CD4-positive, alpha-beta memory T cell (primary cell): ENCODE results near the gene KRT16. TPM values are rescaled to one million over a fixed set of nuclear protein-coding genes. Genes with fewer than 3 reads are reported as not detected.
"Not testable (repeated sequence)": the region's sequence is repeated elsewhere in the genome, so short reads cannot be mapped to it uniquely, and the experiment has no call there.

Experiments
- CTCF ChIA-PET: fragments of 350-600 bp; sonication (Branson Sonifier 250); formaldehyde crosslinking; loops from one replicate; lab custom pipeline; 2021; ENCODE audit warnings: inconsistent platforms; ENCODE audit not compliant: partially characterized antibody; lab: Charles Lee
- POLR2A ChIA-PET: fragments of 350-600 bp; sonication (Branson Sonifier 250); formaldehyde crosslinking; loops from one replicate; lab custom pipeline; 2021; ENCODE audit not compliant: partially characterized antibody; lab: Charles Lee
- DNase-seq, 5 donors: peaks; one replicate each; pipeline versions ENCODE4 v3.0.0 to v3.0.0-alpha.2; 2020 to 2022; ENCODE audit warnings: mixed read lengths in 1 of 5
- H3K27ac ChIP-seq: one replicate; pipeline ENCODE4 v1.7.0; 2013; ENCODE audit warnings: low read depth, low read length
- H3K27me3 ChIP-seq: 2 replicates; pipeline ENCODE4 v1.7.0; 2013; ENCODE audit warnings: mild to moderate bottlenecking, low read length, moderate library complexity; ENCODE audit not compliant: insufficient read depth
- H3K36me3 ChIP-seq: 2 replicates; pipeline ENCODE4 v1.7.0; 2013; ENCODE audit warnings: mild to moderate bottlenecking, low read length, moderate library complexity; ENCODE audit not compliant: insufficient read depth
- H3K4me1 ChIP-seq: 2 replicates; pipeline ENCODE4 v1.7.0; 2013; ENCODE audit warnings: mild to moderate bottlenecking, low read length, moderate library complexity; ENCODE audit not compliant: insufficient read depth
- H3K4me3 ChIP-seq, 2 donors: one replicate each; pipeline ENCODE4 v1.7.0; 2013; ENCODE audit warnings: low read length in 2 of 2, mild to moderate bottlenecking in 1 of 2
- H3K9me3 ChIP-seq, 2 donors: one replicate each; pipeline ENCODE4 v1.7.0; 2013; ENCODE audit warnings: low read length in 2 of 2, control low read depth in 1 of 2; ENCODE audit not compliant: control insufficient read depth in 1 of 2
- H3K27ac Mint-ChIP-seq, 7 donors: one replicate each; pipeline ENCODE4 v1.8.0; 2020 to 2021; ENCODE audit warnings: mixed read lengths in 7 of 7, mild to moderate bottlenecking in 6 of 7, inconsistent platforms in 3 of 7, moderate library complexity in 3 of 7
- H3K27me3 Mint-ChIP-seq, 2 donors: one replicate each; pipeline ENCODE4 v1.8.0; 2020 to 2021; ENCODE audit warnings: mixed read lengths in 2 of 2
- H3K36me3 Mint-ChIP-seq, 2 donors: one replicate each; pipeline ENCODE4 v1.8.0; 2020 to 2021; ENCODE audit warnings: mixed read lengths in 2 of 2, inconsistent platforms in 1 of 2, mild to moderate bottlenecking in 1 of 2
- H3K4me1 Mint-ChIP-seq, 4 donors: one replicate each; pipeline ENCODE4 v1.8.0; 2020 to 2021; ENCODE audit warnings: mixed read lengths in 4 of 4, mild to moderate bottlenecking in 1 of 4
- H3K4me3 Mint-ChIP-seq, 8 donors: one replicate each; pipeline ENCODE4 v1.8.0; 2020 to 2021; ENCODE audit warnings: mixed read lengths in 8 of 8, mild to moderate bottlenecking in 7 of 8, moderate library complexity in 6 of 8, inconsistent platforms in 3 of 8
- H3K9me3 Mint-ChIP-seq, 8 donors: one replicate each; pipeline ENCODE4 v1.8.0; 2020 to 2021; ENCODE audit warnings: mixed read lengths in 8 of 8, mild to moderate bottlenecking in 5 of 8, inconsistent platforms in 3 of 8, moderate library complexity in 1 of 8
- intact Hi-C: fragments of 100-400 bp; cut with micrococcal nuclease; formaldehyde crosslinking; loops from one replicate; pipeline ENCODE4 v1.15.1; 2023
- polyA plus RNA-seq, 2 donors: library from polyadenylated mRNA; unstranded; fragments of 300-500 nt; fragmentation: Illumina TruSeq; gene quantifications; one replicate each; pipeline ENCODE4 v1.2.3, GENCODE V29; 2021
- total RNA-seq, 2 experiments: library from RNA; stranded (reverse); gene quantifications; one replicate each; pipeline ENCODE4 v1.2.3, GENCODE V29; 2021

The KRT16 gene
- total and polyA plus RNA-seq, 4 experiments from 2014 or later: not detected

- no peak overlapping the region for H3K27ac Mint-ChIP-seq
- Histone ChIP-seq H3K36me3 (no peaks in the 10 kb centered on the region), H3K27ac (no peak overlapping the region), H3K4me3 (no peak overlapping the region), H3K27me3 (no peaks in the 10 kb centered on the region), H3K4me1 (no peaks in the 10 kb centered on the region), H3K9me3 (no peaks in the 10 kb centered on the region)
- DNase-seq: no peak
- POLR2A ChIA-PET: no interaction called here
- H3K4me1 Mint-ChIP-seq: no peaks in the 10 kb centered on the region
- intact Hi-C loops: no loop called here
- no peak overlapping the region for H3K4me3 Mint-ChIP-seq
- H3K27me3 Mint-ChIP-seq: peaks cover 1 to 11% of the 10 kb centered on the region in 2 donors
- H3K9me3 Mint-ChIP-seq: no peaks in the 10 kb centered on the region
- H3K36me3 Mint-ChIP-seq: no peaks in the 10 kb centered on the region
- CTCF ChIA-PET: interaction anchor here (1.0 kb wide), 1 partner anchor 27 kb away, joined by 4 read pairs; no protein-coding TSS in a partner anchor
Measured at GRCh38 chr17:41621916-41622315, 9.3 kb upstream of the KRT16 start.

DNA sequence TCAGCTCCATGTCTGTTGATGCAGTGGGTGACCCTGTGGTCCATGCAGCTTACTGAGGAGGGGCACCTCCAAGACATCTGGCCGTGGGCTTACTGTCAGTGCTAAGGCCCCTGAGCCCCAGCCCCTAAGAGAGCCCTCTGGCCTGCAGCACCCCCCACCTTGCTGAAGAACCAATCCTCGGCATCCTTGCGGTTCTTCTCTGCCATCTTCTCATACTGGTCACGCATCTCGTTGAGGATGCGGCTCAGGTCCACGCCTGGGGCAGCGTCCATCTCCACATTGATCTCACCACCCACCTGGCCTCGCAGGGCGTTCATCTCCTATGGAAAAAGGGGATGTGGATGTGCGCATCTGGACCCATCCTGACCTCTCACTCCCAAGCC lies 8.9 kb upstream of the KRT16 start:
- H3K36me3 Mint-ChIP-seq, H3K9me3 ChIP-seq, H3K27me3 ChIP-seq, intact Hi-C loops, DNase-seq, H3K4me1 Mint-ChIP-seq, H3K27ac Mint-ChIP-seq, H3K4me3 Mint-ChIP-seq, H3K36me3 ChIP-seq, CTCF ChIA-PET, H3K4me1 ChIP-seq, POLR2A ChIA-PET, H3K4me3 ChIP-seq, H3K9me3 Mint-ChIP-seq, H3K27ac ChIP-seq: not testable (repeated sequence)
- H3K27me3 Mint-ChIP-seq: peaks cover 1 to 11% of the 10 kb centered on the region in 2 donors

DNA sequence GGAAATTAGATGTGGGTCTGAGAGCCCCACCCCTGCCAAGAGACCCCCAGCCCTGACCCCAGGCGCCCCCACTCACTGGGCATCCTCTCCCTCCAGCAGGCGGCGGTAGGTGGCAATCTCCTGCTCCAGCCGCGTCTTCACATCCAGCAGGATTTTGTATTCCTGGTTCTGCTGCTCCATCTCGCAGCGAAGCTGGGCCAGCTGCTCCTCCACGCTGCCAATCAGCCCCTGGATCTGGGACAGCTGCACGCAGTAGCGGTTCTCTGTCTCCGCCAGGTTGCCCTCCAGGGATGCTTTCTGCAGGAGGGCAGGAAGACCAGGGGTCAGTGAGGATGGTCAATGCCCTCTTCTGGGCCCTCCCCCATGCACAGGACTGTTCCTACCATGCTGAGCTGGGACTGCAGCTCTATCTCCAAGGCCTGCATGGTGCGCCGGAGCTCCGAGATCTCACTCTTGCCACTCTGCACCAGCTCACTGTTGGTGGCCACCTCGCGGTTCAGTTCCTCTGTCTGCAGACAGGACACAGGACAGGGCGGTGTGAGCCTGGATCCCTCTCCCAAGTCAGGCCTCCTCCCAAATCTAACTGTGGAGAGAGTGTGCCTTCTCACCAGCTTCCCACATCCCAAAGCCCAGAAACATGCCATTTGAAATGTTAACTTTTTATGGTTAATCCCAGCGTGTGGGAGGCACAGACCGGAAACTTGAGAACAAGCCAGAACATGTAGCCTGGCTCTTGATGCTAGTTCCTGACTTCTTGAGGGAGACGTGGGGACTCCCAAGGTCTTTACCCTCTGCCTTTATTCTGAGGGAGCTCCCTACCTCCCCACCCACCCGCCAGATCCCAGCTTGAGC lies 8.2 kb upstream of the KRT16 start:
- CTCF ChIA-PET: no interaction called here
- H3K9me3 ChIP-seq: no peaks in the 10 kb centered on the region
- intact Hi-C loops: no loop called here
- Mint-ChIP-seq H3K27ac (no peak overlapping the region), H3K4me3 (no peak overlapping the region), H3K36me3 (no peaks in the 10 kb centered on the region), H3K4me1 (no peaks in the 10 kb centered on the region), H3K27me3 (peaks cover 2 to 9% of the 10 kb centered on the region in 2 donors), H3K9me3 (no peaks in the 10 kb centered on the region)
- no peak overlapping the region for H3K27ac ChIP-seq
- no peak for DNase-seq
- H3K4me1 ChIP-seq: no peaks in the 10 kb centered on the region
- POLR2A ChIA-PET: no interaction called here
- no peaks in the 10 kb centered on the region for H3K36me3 ChIP-seq
- H3K27me3 ChIP-seq: no peaks in the 10 kb centered on the region
- no peak overlapping the region for H3K4me3 ChIP-seq

GRCh38 chr17:41619927-41620582 lies 7.5 kb upstream of the KRT16 start:
- DNase-seq, H3K36me3 Mint-ChIP-seq, H3K4me1 ChIP-seq, H3K4me1 Mint-ChIP-seq, POLR2A ChIA-PET, CTCF ChIA-PET, H3K9me3 Mint-ChIP-seq, H3K4me3 ChIP-seq, H3K27ac Mint-ChIP-seq, H3K9me3 ChIP-seq, intact Hi-C loops, H3K27ac ChIP-seq, H3K36me3 ChIP-seq, H3K27me3 ChIP-seq, H3K4me3 Mint-ChIP-seq: not testable (repeated sequence)
- H3K27me3 Mint-ChIP-seq: peaks cover 2 to 11% of the 10 kb centered on the region in 2 donors

- Histone ChIP-seq H3K36me3 (no peaks in the 10 kb centered on the region), H3K9me3 (no peaks in the 10 kb centered on the region), H3K4me3 (no peak overlapping the region), H3K4me1 (no peaks in the 10 kb centered on the region), H3K27ac (no peak overlapping the region), H3K27me3 (no peaks in the 10 kb centered on the region)
- intact Hi-C loops: no loop called here
- ChIA-PET POLR2A (no interaction called here), CTCF (no interaction called here)
- Mint-ChIP-seq H3K27ac (no peak overlapping the region), H3K9me3 (no peaks in the 10 kb centered on the region), H3K4me3 (no peak overlapping the region), H3K36me3 (no peaks in the 10 kb centered on the region), H3K4me1 (no peaks in the 10 kb centered on the region), H3K27me3 (peaks cover 3 to 11% of the 10 kb centered on the region in 2 donors)
- DNase-seq: no peak
Measured at GRCh38 chr17:41619036-41619926, 6.7 kb upstream of the KRT16 start.

- Histone ChIP-seq H3K27me3 (no peaks in the 10 kb centered on the region), H3K4me3 (no peak overlapping the region), H3K4me1 (no peaks in the 10 kb centered on the region), H3K27ac (no peak overlapping the region), H3K9me3 (no peaks in the 10 kb centered on the region), H3K36me3 (no peaks in the 10 kb centered on the region)
- CTCF ChIA-PET: no interaction called here
- intact Hi-C loops: no loop called here
- no peak for DNase-seq
- H3K27me3 Mint-ChIP-seq: peaks cover 3 to 11% of the 10 kb centered on the region in 2 donors
- H3K4me3 Mint-ChIP-seq: no peak overlapping the region
- no peak overlapping the region for H3K27ac Mint-ChIP-seq
- POLR2A ChIA-PET: no interaction called here
- H3K36me3 Mint-ChIP-seq: no peaks in the 10 kb centered on the region
- H3K9me3 Mint-ChIP-seq: no peaks in the 10 kb centered on the region
- H3K4me1 Mint-ChIP-seq: no peaks in the 10 kb centered on the region
Measured at GRCh38 chr17:41618341-41619035, 5.9 kb upstream of the KRT16 start.
